Activated T-cell treated with anti-CD3 and anti-CD28 coated beads, Interleukin-2, amount 50 U/mL, for 72 hours (primary cell): Measurements from ENCODE around the gene ADAP2. TPM values are rescaled to one million over a fixed set of nuclear protein-coding genes. Genes with fewer than 3 reads are reported as not detected.
A peak's percentile ranks its signal among the peaks of the same experiment; 100 is the strongest.
"Not testable (repeated sequence)": the region's sequence is repeated elsewhere in the genome, so short reads cannot be mapped to it uniquely, and the experiment has no call there.

ENCODE experiments used
- ATAC-seq, 2 donors: fragments of 150-1000 bp; cut with Tn5 transposase; replicated peaks in 1 of 2; 2 replicates each; pipeline ENCODE4 v1.10.0; 2021; ENCODE audit warnings: moderate library complexity in 2 of 2, mild to moderate bottlenecking in 1 of 2
- DNase-seq, 2 donors: peaks; one replicate each; pipeline ENCODE4 v3.0.0; 2021 to 2022; ENCODE audit warnings: mixed read lengths in 1 of 2
- H3K27ac Mint-ChIP-seq: one replicate; pipeline ENCODE4 v1.8.0; 2022; ENCODE audit warnings: mild to moderate bottlenecking, moderate library complexity, mixed read lengths
- H3K27me3 Mint-ChIP-seq: one replicate; pipeline ENCODE4 v1.8.0; 2022; ENCODE audit warnings: low read depth, mixed read lengths
- H3K36me3 Mint-ChIP-seq, 2 donors: one replicate each; pipeline ENCODE4 v1.8.0; 2022; ENCODE audit warnings: mixed read lengths in 2 of 2, mild to moderate bottlenecking in 1 of 2; ENCODE audit not compliant: insufficient read depth in 2 of 2
- H3K4me1 Mint-ChIP-seq: one replicate; pipeline ENCODE4 v1.8.0; 2022; ENCODE audit warnings: low read depth, mixed read lengths
- H3K4me3 Mint-ChIP-seq, 2 donors: one replicate each; pipeline ENCODE4 v1.8.0; 2022; ENCODE audit warnings: mild to moderate bottlenecking in 2 of 2, mixed read lengths in 2 of 2, moderate library complexity in 2 of 2
- H3K9me3 Mint-ChIP-seq, 2 donors: one replicate each; pipeline ENCODE4 v1.8.0; 2022; ENCODE audit warnings: mixed read lengths in 2 of 2
- total RNA-seq, 2 donors: library from RNA; stranded (reverse); gene quantifications; one replicate each; pipeline ENCODE4 v1.2.3, GENCODE V29; 2022

Gene ADAP2
- total RNA-seq, 2 donors from 2014 or later: 1.5 to 1.8 TPM

DNA sequence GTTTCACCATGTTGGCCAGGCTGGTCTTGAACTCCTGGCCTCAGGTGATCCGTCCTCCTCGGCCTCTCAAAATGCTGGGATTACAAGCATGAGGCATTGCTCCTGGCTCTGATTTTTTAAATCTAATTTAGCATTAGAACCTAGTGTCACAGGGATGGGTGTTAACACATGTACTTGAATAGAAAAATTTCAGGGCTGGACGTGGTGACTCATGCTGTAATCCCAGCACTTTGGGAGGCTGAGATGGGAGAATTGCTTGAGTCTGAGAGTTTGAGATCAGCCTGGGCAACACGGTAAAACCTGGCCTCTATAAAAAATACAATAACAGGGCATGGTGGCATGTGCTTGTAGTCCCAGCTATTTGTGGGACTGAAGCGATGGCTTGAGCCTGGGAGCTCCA lies 43.1 kb downstream of the ADAP2 start:
- peaks cover 25% of the 10 kb centered on the region for H3K4me1 Mint-ChIP-seq
- no peak overlapping the region for H3K27ac Mint-ChIP-seq
- no peaks in the 10 kb centered on the region for H3K9me3 Mint-ChIP-seq
- no peak for ATAC-seq
- H3K27me3 Mint-ChIP-seq: peaks cover 7% of the 10 kb centered on the region
- H3K4me3 Mint-ChIP-seq: no peak overlapping the region
- no peak for DNase-seq
- no peaks in the 10 kb centered on the region for H3K36me3 Mint-ChIP-seq

DNA sequence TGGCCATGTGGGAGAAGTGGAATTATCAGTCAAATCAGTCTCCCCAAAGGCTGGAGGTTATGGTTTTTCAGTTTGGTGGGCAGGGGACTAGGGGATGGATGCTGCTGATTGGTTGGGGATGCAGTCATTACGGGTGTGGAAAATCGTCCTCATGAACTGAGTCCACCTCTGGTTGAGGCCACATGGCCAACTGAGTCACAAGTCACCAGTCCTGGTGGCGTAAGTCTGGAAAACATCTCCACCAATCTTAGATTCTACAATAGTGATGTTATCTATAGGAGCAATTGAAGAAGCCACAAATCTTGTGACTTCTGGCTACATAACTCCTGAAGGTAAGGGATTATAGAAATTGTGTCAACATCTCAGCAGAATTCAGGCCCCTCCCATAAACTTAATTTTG lies 43.9 kb downstream of the ADAP2 start:
- H3K27me3 Mint-ChIP-seq: peaks cover 14% of the 10 kb centered on the region
- H3K4me1 Mint-ChIP-seq: peaks cover 33% of the 10 kb centered on the region
- H3K4me3 Mint-ChIP-seq: no peak overlapping the region

DNA sequence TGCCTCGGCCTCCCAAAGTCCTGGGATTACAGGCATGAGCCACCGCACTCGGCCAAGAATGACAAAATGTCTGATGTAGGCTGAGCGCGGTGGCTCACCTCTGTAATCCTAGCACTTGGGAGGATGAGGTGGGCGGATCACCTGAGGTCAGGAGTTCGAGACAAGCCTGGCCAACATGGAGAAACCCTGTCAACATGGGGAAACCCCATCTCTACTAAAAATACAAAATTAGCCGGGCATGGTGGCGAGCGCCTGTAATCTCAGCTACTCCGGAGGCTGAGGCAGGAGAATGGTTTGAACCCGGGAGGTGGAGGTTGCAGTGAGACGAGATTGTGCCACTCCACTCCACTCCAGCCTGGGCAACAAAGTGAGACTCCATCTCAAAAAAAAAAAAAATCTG lies 46.2 kb downstream of the ADAP2 start:
- H3K9me3 Mint-ChIP-seq, ATAC-seq, H3K36me3 Mint-ChIP-seq, H3K27ac Mint-ChIP-seq, H3K4me3 Mint-ChIP-seq, DNase-seq: not testable (repeated sequence)
- Mint-ChIP-seq H3K27me3 (peaks cover 14% of the 10 kb centered on the region), H3K4me1 (peaks cover 38% of the 10 kb centered on the region)

More for the DNA sequence above, 43.9 kb downstream of the ADAP2 start:
- ATAC-seq (no peak), DNase-seq (no peak)
- Mint-ChIP-seq H3K9me3 (no peaks in the 10 kb centered on the region), H3K27ac (no peak overlapping the region), H3K36me3 (no peaks in the 10 kb centered on the region)

DNA sequence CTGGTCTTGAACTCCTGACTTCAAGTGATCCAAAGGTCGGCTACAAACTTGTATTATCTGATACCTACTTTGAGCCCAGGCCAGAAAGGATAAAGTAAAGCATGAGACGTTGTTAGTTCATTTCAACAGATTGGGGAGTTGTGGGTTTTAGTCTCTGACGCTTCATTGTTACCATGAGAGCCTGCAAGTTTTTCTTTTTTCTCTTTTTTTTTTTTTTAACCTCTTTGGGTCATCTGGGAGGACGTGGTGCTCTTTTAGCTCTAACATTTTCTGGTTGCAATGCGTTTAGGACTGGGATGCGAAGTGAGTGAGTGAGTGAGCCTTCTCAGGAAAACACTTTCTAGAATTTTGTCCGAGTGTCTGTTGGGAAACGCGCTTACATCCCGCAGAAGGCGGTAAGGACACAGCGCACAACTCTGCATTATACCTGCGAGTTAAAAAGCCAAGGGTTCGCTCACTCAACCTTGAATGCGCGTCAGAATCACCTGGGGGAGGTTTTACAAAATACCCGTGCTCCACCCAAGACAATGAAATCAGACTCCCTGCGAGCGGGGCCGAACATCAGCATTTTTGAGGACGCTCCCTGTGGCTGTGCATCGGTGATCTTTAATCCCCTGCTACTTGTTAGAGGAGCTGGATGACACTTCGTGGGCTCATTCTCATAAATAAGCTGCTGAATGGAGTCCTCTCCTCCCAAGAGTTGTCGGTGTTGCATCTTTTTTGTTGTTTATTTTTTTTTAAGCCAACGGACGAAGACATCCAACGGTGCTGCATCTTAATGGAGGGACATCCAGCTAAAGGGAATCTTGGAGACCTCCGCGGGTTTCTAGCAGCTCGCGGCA lies 48.5 kb downstream of the ADAP2 start:
- DNase-seq (peak; percentile 11 to 50), ATAC-seq (peak in 1 of 2 donors; percentile 60)
- peak overlapping the region; percentile 99 for H3K27ac Mint-ChIP-seq
- H3K9me3 Mint-ChIP-seq: peaks cover 1 to 2% of the 10 kb centered on the region in 2 donors
- peaks cover 41% of the 10 kb centered on the region for H3K4me1 Mint-ChIP-seq
- H3K27me3 Mint-ChIP-seq: peaks cover 14% of the 10 kb centered on the region
- H3K4me3 Mint-ChIP-seq: peak overlapping the region; percentile 98 to 99
- peaks cover 5 to 11% of the 10 kb centered on the region in 2 donors for H3K36me3 Mint-ChIP-seq

DNA sequence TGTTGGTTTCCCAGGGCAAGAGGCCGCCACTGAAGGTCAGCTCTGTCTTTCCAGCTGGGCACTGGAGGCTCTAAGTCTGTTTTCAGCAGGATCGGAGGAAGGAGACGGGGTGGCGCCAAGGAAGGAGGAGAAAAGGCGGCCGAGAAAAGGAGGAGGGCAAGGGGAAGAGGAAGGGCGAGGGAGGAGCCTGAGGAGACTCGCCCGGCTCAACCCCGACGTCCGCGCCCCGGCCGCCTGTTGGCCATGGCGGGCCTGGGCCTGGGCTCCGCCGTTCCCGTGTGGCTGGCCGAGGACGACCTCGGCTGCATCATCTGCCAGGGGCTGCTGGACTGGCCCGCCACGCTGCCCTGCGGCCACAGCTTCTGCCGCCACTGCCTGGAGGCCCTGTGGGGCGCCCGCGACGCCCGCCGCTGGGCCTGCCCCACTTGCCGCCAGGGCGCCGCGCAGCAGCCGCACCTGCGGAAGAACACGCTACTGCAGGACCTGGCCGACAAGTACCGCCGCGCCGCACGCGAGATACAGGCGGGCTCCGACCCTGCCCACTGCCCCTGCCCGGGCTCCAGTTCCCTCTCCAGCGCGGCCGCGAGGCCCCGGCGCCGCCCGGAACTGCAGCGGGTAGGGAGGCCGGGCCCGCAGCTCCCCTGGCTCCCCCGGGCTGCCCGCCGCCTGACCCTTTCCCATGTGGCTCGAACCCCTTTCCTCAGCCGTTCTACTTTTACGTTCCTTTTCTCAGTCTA lies 49.3 kb downstream of the ADAP2 start, which contains the start of gene RNF135:
RNF135 (plus strand) TSS at position 209 of the 737 bp plus-strand sequence; CDS start at position 244, 35 bp downstream.
- DNase-seq: peak; percentile 71 to 77
- Mint-ChIP-seq H3K27me3 (peaks cover 14% of the 10 kb centered on the region), H3K4me3 (peak within 1 kb of the TSS; percentile 98 to 99), H3K9me3 (peaks cover 1 to 2% of the 10 kb centered on the region in 2 donors), H3K36me3 (peaks cover 7 to 13% of the 10 kb centered on the region in 2 donors), H3K27ac (peak within 1 kb of the TSS; percentile 99), H3K4me1 (peaks cover 41% of the 10 kb centered on the region)
- peak; percentile 86 to 90 for ATAC-seq

DNA sequence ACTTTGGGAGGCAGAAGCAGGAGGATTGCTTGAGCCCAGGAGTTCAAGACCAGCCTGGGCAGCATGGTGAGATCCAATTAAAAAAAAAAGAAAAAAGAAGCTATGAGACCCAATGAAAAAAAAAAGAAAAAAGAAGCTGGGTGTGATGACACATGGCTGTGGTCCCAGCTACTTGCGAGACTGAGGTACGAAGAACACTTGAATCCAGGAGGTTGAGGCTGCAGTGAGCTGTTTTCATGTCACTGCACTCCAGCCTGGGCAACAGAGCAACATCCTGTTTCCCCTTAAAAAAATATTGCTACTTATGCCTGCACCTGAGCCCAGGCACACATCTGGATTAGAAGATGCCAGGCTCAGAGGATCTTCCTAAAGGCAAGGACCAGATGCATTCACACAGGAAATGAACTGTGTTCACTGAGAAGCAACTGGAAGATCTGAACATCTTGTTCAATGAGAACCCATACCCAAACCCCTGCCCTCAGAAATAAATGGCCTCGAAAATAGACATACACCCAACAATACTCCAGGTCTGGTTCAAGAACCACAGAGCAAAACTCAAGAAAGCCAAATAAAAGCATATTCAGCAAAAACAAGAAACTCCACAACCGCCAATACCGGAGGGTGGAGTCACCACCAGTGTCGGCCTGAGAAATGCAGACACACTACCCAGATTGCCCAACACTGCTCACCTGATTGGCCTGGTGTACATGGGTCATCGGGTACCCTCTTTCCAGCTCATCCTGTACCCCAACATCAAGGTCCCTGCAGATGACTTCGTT lies 53.5 kb downstream of the ADAP2 start:
- Mint-ChIP-seq H3K27me3 (peaks cover 3% of the 10 kb centered on the region), H3K36me3 (peaks cover 7 to 14% of the 10 kb centered on the region in 2 donors), H3K9me3 (peaks cover 1 to 2% of the 10 kb centered on the region in 2 donors), H3K4me3 (no peak overlapping the region), H3K4me1 (peaks cover 24% of the 10 kb centered on the region), H3K27ac (no peak overlapping the region)
- DNase-seq (no peak), ATAC-seq (no peak)

DNA sequence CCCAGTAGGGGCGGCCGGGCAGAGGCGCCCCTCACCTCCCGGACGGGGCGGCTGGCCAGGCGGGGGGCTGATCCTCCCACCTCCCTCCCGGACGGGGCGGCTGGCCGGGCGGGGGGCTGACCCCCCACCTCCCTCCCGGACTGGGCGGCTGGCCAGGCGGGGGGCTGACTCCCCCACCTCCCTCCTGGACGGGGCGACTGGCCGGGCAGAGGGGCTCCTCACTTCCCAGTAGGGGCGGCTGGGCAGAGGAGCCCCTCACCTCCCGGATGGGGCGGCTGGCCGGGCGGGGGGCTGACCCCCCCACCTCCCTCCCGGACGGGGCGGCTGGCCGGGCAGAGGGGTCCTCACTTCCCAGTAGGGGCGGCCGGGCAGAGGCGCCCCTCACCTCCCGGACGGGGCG lies 58.2 kb downstream of the ADAP2 start:
- H3K27ac Mint-ChIP-seq, H3K27me3 Mint-ChIP-seq, H3K36me3 Mint-ChIP-seq, H3K9me3 Mint-ChIP-seq, ATAC-seq, DNase-seq, H3K4me3 Mint-ChIP-seq: not testable (repeated sequence)
- peaks cover 10% of the 10 kb centered on the region for H3K4me1 Mint-ChIP-seq

DNA sequence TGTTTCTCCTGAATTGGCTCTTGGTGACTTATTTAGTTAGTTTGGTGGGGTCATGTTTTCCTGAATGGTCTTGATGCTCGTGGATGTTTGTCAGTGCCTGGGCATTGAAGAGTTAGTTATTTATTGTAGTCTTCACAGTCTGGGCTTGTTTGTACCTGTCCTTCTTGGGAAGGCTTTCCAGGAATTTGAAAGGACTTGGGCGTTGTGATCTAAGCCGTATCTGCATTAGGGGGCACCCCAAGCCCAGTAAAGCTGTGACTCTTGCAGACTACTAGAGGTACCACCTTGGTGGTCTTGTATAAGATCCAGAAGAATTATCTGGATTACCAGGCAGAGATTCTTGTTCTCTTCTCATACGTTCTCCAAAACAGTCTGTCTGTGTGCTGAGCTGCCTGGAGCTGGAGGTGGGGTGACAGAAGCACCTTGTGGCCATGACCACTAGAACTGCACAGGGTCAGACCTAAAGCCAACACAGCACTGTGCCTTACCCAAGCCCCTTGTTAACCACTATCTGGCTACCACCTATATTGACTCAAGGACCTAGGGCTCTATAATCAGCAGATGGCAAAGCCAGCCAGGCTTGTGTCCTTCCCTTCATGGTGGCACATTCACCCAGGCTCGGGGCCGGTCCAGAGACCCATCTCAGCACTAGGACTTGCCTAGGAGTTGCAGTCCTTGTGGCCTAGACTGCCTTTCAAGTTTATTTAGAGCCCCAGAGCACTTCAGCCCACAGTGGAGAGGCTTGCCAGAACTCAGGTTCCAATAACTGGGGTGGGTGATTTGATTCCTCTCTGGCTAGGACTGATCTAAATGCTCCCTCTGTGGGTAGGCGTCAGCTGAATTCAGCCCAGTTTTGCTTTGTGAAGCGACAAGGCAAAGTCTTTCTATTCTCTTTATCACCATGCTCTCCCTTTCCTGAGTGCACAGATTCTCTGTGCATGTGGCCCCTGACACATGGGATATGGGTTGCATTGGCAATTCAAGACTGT lies 60.1 kb downstream of the ADAP2 start:
- Mint-ChIP-seq H3K4me1 (peaks cover 10% of the 10 kb centered on the region), H3K27ac (no peak overlapping the region), H3K36me3 (peaks cover 0 to 2% of the 10 kb centered on the region in 2 donors), H3K4me3 (no peak overlapping the region), H3K9me3 (no peaks in the 10 kb centered on the region), H3K27me3 (no peaks in the 10 kb centered on the region)
- ATAC-seq (peak; percentile 13 to 68), DNase-seq (no peak)

DNA sequence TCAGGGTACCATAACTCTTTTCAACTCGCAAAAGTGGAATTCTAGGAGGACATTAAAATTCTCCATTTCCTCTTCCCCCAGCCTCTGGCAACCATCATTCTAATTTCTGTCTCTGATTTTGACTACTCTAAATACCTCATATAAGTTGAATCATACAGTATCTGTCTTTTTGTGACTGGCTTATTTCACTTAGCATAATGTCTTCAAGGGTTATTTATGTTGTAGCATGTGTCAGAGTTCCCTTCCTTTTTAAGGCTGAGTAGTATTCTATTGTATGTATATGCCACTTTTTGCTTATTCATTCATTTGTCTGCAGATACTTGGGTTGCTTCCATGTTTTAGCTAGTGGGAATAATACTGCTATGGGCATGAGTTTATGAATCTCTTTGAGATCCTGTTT lies 61.1 kb downstream of the ADAP2 start:
- ATAC-seq (peak; percentile 71 to 90), DNase-seq (no peak)
- H3K9me3 Mint-ChIP-seq: no peaks in the 10 kb centered on the region
- H3K4me3 Mint-ChIP-seq: peak overlapping the region in 1 of 2 donors; percentile 43
- H3K27ac Mint-ChIP-seq: peak overlapping the region; percentile 83
- peaks cover 10% of the 10 kb centered on the region for H3K4me1 Mint-ChIP-seq
- H3K36me3 Mint-ChIP-seq: peaks cover 0 to 3% of the 10 kb centered on the region in 2 donors
- H3K27me3 Mint-ChIP-seq: no peaks in the 10 kb centered on the region

DNA sequence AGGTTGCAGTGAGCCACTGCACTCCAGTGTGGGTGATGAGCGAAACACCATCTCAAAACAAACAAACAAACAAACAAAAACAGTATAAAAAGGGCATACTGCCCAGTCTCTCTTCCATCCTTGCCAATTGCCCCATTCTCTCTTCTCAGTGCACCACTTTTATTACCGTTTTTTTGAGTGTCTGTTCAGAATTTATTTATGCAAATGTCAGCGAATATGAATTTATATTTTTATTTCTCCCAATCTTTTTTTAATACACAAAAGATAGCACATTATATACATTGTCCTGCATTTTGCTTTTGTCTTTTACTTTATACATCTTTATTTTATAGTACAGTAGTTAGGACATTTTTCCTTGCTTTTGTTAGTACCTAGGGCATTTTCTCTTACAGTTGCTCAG lies 68.7 kb downstream of the ADAP2 start:
- Mint-ChIP-seq H3K4me3 (no peak overlapping the region), H3K9me3 (no peaks in the 10 kb centered on the region), H3K4me1 (no peaks in the 10 kb centered on the region), H3K27ac (no peak overlapping the region), H3K27me3 (no peaks in the 10 kb centered on the region), H3K36me3 (peaks cover 0 to 4% of the 10 kb centered on the region in 2 donors)
- no peak for DNase-seq
- ATAC-seq: no peak

DNA sequence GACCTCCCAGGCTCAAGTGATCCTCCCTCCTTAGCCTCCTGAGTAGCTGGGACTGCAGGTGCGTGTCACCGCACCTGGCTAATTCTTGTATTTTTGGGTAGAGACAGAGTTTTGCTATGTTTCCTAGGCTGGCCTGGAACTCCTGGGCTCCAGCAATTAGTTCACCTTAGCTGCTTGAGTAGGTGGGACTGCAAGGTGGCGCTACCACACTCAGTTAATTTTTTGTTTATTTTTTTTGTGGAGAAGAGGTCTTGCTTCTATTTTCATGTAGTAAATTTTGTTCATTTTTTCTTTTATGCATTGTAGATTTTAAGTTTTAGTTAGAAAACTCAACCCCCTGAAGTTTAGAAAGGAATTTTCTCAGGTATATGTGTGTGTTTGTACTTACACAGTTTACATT lies 70.8 kb downstream of the ADAP2 start:
- no peak overlapping the region for H3K27ac Mint-ChIP-seq
- DNase-seq (no peak), ATAC-seq (no peak)
- H3K9me3 Mint-ChIP-seq: no peaks in the 10 kb centered on the region
- H3K27me3 Mint-ChIP-seq: no peaks in the 10 kb centered on the region
- no peak overlapping the region for H3K4me3 Mint-ChIP-seq
- H3K4me1 Mint-ChIP-seq: no peaks in the 10 kb centered on the region
- H3K36me3 Mint-ChIP-seq: peaks cover 0 to 4% of the 10 kb centered on the region in 2 donors

DNA sequence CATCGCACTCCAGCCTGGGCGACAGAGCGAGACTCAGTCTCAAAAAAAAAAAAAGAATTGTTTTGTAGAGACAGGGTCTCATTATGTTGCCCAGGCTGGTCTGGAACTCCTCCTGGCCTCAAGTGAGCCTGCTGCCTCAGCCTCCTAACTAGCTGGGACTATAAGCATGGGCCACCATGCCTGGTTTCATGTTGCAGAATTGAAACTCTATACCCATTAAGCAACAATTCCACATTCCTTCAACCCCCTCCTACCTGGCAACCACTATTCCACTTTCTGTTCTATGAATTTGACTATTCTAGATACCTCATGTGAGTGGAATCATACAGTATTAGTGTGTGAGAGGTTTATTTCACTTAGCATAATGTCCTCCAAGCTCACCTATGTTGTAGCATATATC lies 73.6 kb downstream of the ADAP2 start:
- Mint-ChIP-seq H3K27ac (no peak overlapping the region), H3K27me3 (no peaks in the 10 kb centered on the region), H3K9me3 (no peaks in the 10 kb centered on the region), H3K4me1 (no peaks in the 10 kb centered on the region), H3K4me3 (no peak overlapping the region), H3K36me3 (peaks cover 0 to 3% of the 10 kb centered on the region in 2 donors)
- DNase-seq (no peak), ATAC-seq (no peak)
